Right lobe of liver (tissue), 6 donors: ENCODE results near the gene SPAM1. TPM values are rescaled to one million over a fixed set of nuclear protein-coding genes. Genes with fewer than 3 reads are reported as not detected.

Source experiments
- ATAC-seq, 4 donors: fragments of 200-7000 bp; cut with Tn5 transposase; one replicate each; pipeline ENCODE4 v1.9.1; 2020; ENCODE audit warnings: mild to moderate bottlenecking in 4 of 4, moderate library complexity in 4 of 4
- DNase-seq, 3 donors: peaks; one replicate each; pipeline ENCODE4 v3.0.0-alpha.2; 2020
- H3K27ac ChIP-seq, 3 donors: fragments of 200-600 bp; one replicate each; pipeline ENCODE4 v1.8.0; 2022
- H3K27me3 ChIP-seq, 2 donors: fragments of 200-600 bp; one replicate each; pipeline ENCODE4 v1.8.0; 2022
- H3K36me3 ChIP-seq, 4 donors: fragments of 200-600 bp; sonication (generic) in 1 of 4; one replicate each; pipeline versions ENCODE4 v1.5.1 to v1.8.0; 2017 to 2022; ENCODE audit warnings: control low read depth in 1 of 4
- H3K4me1 ChIP-seq, 4 donors: fragments of 200-600 bp; sonication (generic) in 1 of 4; one replicate each; pipeline versions ENCODE4 v1.5.1 to v1.8.0; 2017 to 2022; ENCODE audit warnings: control low read depth in 1 of 4
- H3K4me3 ChIP-seq, 3 donors: fragments of 200-600 bp; one replicate each; pipeline ENCODE4 v1.8.0; 2022
- H3K9me3 ChIP-seq, 4 donors: fragments of 200-600 bp; sonication (generic) in 1 of 4; one replicate each; pipeline versions ENCODE4 v1.5.1 to v1.8.0; 2017 to 2022; ENCODE audit warnings: control low read depth in 1 of 4
- POLR2A ChIP-seq: fragments of 450-650 bp; IDR thresholded peaks from one replicate; pipeline ENCODE4 v1.6.1; 2017; ENCODE audit warnings: antibody characterized with exemption, mild to moderate bottlenecking
- WGBS: methylation state at CpG from one replicate; pipeline ENCODE4 v1.1.6; 2018; ENCODE audit warnings: low coverage, low lambda C conversion rate; ENCODE audit not compliant: insufficient coverage; ENCODE audit errors: missing lambda C conversion rate; 5-methylcytosine and 5-hydroxymethylcytosine counted together
- intact Hi-C, 2 donors: fragments of 100-400 bp; cut with DNase I; formaldehyde crosslinking; loops; one replicate each; pipeline versions ENCODE4 v1.11.2 to v1.14.1; 2022
- total RNA-seq, 6 experiments: library from RNA; depleted of rRNA in 2 of 6; stranded (reverse); fragments of >200 nt in 2 of 6; fragmentation: NEBNext Ultra II Directional in 3 of 6; extraction: Animal tissue kit (Norgen Biotek cat#: 25700) in 3 of 6; gene quantifications; one replicate each; pipeline versions ENCODE4 v1.1.0 to v1.2.4, GENCODE V29; 2016 to 2023
- TF ChIP-seq, protein P1 (sequence below), 4 donors: fragments of 200-600 bp in 3 of 4; fragments of 450-650 bp in 1 of 4; IDR thresholded peaks; one replicate each; pipeline versions ENCODE4 v1.5.1 to v1.8.0; 2016 to 2022; ENCODE audit warnings: antibody characterized with exemption in 4 of 4, mild to moderate bottlenecking in 2 of 4
- donor health status: DM: no; HTN: yes; CAD: no.
- donor health status: DM: no; HTN: no; CAD: no.
- donor health status: DM: no; HTN: no; CAD: no.
- donor health status: DM: no; HTN: yes; CAD: no.
- donor health status: DM: no; HTN: yes; CAD: no.

SPAM1 gene
- total RNA-seq, 6 experiments from 2014 or later = not detected

DNA sequence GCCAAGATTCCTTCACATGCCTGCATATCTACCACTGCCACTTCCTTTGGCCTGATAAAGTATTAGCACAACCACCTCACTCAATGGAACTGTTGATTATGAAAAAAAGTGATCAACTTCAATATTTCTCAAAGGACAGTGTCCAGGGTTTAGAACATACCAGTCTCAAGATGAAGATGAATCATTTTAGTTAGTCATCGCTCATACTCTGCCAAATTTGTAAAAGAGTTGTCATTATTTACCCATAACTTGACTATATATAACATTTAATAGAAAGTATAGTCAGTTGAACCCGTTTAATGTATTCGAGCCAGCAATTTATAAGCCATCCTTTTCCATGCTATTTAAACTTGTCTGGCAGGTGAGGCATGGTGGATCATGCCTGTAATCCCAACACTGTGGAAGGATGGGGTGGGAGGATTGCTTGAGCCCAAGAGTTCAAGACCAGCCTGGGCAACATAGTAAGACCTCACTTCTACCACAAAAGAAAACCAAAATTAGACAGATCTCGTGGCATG is 33.2 kb downstream of the SPAM1 start:
- no peaks in the 10 kb centered on the region for H3K4me1 ChIP-seq
- intact Hi-C loops = no loop called here
- H3K4me3 ChIP-seq = no peak overlapping the region
- no peaks in the 10 kb centered on the region for H3K27me3 ChIP-seq
- TF ChIP-seq, protein P1, sequence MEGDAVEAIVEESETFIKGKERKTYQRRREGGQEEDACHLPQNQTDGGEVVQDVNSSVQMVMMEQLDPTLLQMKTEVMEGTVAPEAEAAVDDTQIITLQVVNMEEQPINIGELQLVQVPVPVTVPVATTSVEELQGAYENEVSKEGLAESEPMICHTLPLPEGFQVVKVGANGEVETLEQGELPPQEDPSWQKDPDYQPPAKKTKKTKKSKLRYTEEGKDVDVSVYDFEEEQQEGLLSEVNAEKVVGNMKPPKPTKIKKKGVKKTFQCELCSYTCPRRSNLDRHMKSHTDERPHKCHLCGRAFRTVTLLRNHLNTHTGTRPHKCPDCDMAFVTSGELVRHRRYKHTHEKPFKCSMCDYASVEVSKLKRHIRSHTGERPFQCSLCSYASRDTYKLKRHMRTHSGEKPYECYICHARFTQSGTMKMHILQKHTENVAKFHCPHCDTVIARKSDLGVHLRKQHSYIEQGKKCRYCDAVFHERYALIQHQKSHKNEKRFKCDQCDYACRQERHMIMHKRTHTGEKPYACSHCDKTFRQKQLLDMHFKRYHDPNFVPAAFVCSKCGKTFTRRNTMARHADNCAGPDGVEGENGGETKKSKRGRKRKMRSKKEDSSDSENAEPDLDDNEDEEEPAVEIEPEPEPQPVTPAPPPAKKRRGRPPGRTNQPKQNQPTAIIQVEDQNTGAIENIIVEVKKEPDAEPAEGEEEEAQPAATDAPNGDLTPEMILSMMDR (IDR thresholded peaks at IDR 0.05) = no peak
- no peak for TF ChIP-seq POLR2A
- H3K27ac ChIP-seq = no peak overlapping the region
- ATAC-seq = no peak
- H3K9me3 ChIP-seq = no peaks in the 10 kb centered on the region
- no peaks in the 10 kb centered on the region for H3K36me3 ChIP-seq
- 64% methylated on average over 4 of the region's 4 CpGs for WGBS
- no peak for DNase-seq

DNA sequence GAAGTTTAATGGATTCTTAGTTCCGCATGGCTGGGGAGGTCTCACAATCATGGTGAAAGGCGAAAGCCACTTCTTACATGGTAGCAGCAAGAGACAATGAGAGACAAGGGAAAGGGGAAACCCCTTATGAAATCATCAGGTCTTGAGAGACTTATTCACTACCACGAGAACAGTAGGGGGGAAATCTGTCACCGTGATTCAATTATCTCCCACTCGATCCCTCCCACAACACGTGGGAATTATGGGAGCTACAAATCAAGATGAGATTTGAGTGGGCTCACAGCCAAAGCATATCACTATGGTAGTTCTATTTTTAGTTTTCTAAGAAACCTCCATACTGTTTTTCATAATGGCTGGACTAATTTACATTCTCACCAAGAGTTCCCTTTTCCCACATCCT is 36.7 kb downstream of the SPAM1 start:
- H3K4me1 ChIP-seq = no peaks in the 10 kb centered on the region
- TF ChIP-seq, protein P1 (IDR thresholded peaks at IDR 0.05) = no peak
- no peak for TF ChIP-seq POLR2A
- no peak overlapping the region for H3K4me3 ChIP-seq
- H3K27ac ChIP-seq = no peak overlapping the region
- DNase-seq (no peak), ATAC-seq (no peak)
- intact Hi-C loops = no loop called here
- H3K9me3 ChIP-seq = no peaks in the 10 kb centered on the region
- no peaks in the 10 kb centered on the region for H3K27me3 ChIP-seq
- whole genome bisulfite sequencing = 44% methylated on average over 6 of the region's 6 CpGs
- no peaks in the 10 kb centered on the region for H3K36me3 ChIP-seq

- no peak overlapping the region for H3K27ac ChIP-seq
- no peak for DNase-seq
- no peak for TF ChIP-seq POLR2A
- TF ChIP-seq, protein P1 (IDR thresholded peaks at IDR 0.05) = no peak
- no peaks in the 10 kb centered on the region for H3K4me1 ChIP-seq
- no peak for ATAC-seq
- WGBS = 50% methylated on average over 4 of the region's 4 CpGs
- no peak overlapping the region for H3K4me3 ChIP-seq
- intact Hi-C loops = no loop called here
- no peaks in the 10 kb centered on the region for H3K36me3 ChIP-seq
- H3K27me3 ChIP-seq = no peaks in the 10 kb centered on the region
- no peaks in the 10 kb centered on the region for H3K9me3 ChIP-seq
Measured at GRCh38 chr7:123966936-123967335, 41.9 kb downstream of the SPAM1 start.

DNA sequence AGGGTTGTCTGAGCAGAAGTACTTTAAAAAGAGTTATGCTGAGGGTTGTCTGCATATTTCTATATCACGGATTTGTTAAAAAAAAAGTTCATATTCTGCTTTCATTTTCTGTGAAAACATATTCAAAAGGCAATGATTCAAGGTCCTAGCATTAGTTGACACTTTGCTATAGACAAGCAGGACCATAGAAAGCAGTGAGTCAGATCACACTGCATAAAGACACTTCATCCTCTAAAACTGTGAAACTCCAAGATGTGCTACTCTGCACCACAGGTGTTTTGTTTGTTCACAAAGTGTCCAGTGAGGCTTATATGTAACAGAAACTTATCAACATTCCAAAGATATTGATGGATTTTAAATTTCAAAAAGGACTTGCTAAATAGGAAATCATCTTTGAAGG is 47.0 kb downstream of the SPAM1 start:
- DNase-seq (no peak), ATAC-seq (no peak)
- no peaks in the 10 kb centered on the region for H3K4me1 ChIP-seq
- intact Hi-C loops = no loop called here
- no peaks in the 10 kb centered on the region for H3K36me3 ChIP-seq
- 20% methylated on average over 1 of the region's 1 CpG for WGBS
- no peaks in the 10 kb centered on the region for H3K9me3 ChIP-seq
- TF ChIP-seq, protein P1 (IDR thresholded peaks at IDR 0.05) = no peak
- H3K27ac ChIP-seq = no peak overlapping the region
- no peaks in the 10 kb centered on the region for H3K27me3 ChIP-seq
- H3K4me3 ChIP-seq = no peak overlapping the region

DNA sequence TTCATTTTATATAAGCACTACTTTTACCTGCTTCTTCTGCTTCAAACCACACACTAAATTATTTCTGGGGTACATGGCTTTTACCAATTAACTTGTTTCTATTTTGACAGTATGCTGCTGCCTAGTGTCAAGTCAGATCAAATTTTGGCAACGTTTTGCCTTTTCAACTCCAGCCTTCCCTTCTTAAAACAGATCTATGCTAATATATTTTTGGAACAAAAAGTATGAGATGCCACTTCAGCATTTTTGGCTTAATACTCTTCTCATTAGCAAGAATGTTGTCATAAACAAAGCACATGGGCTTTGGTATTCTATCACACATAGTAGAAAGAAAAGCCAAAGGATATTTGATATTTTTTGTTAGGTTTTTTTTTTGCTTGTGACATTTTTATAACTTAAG is 47.8 kb downstream of the SPAM1 start:
- H3K27me3 ChIP-seq = no peaks in the 10 kb centered on the region
- intact Hi-C loops = no loop called here
- 11% methylated on average over 1 of the region's 1 CpG for WGBS
- no peaks in the 10 kb centered on the region for H3K9me3 ChIP-seq
- TF ChIP-seq POLR2A = no peak
- TF ChIP-seq, protein P1 (IDR thresholded peaks at IDR 0.05) = no peak
- no peaks in the 10 kb centered on the region for H3K4me1 ChIP-seq
- no peak overlapping the region for H3K4me3 ChIP-seq
- no peaks in the 10 kb centered on the region for H3K36me3 ChIP-seq
- DNase-seq (no peak), ATAC-seq (no peak)
- no peak overlapping the region for H3K27ac ChIP-seq
